Liver (tissue), 3 donors: ENCODE measurements around the gene GPR176.

ENCODE experiments used
- CTCF ChIP-seq: fragments of 150-350 bp; IDR thresholded peaks from 2 replicates; pipeline ENCODE4 v1.5.1; 2017; ENCODE audit warnings: improper control_type of control experiment, low read depth, low read length; ENCODE audit not compliant: missing input control
- GABPA ChIP-seq, 2 donors: IDR thresholded peaks in 1 of 2; conservative IDR thresholded peaks in 1 of 2; 2 replicates each; pipeline ENCODE4 v1.6.1; 2016; ENCODE audit warnings: antibody characterized with exemption in 2 of 2, mild to moderate bottlenecking in 1 of 2, moderate library complexity in 1 of 2
- HNF4A ChIP-seq, 2 donors: conservative IDR thresholded peaks; 2 replicates each; pipeline ENCODE4 v1.6.1; 2016; ENCODE audit warnings: antibody characterized with exemption in 2 of 2, mild to moderate bottlenecking in 2 of 2
- JUND ChIP-seq, 2 donors: IDR thresholded peaks; 2 replicates each; pipeline ENCODE4 v1.6.1; 2016; ENCODE audit warnings: antibody characterized with exemption in 2 of 2
- MAX ChIP-seq: IDR thresholded peaks from 2 replicates; pipeline ENCODE4 v1.6.1; 2016; ENCODE audit warnings: antibody characterized with exemption
- REST ChIP-seq: IDR thresholded peaks from 2 replicates; pipeline ENCODE4 v1.6.1; 2016; ENCODE audit warnings: antibody characterized with exemption, mild to moderate bottlenecking
- SP1 ChIP-seq: IDR thresholded peaks from 2 replicates; pipeline ENCODE4 v1.6.1; 2018; ENCODE audit warnings: antibody characterized with exemption, mild to moderate bottlenecking
- TAF1 ChIP-seq: conservative IDR thresholded peaks from 2 replicates; pipeline ENCODE4 v1.6.1; 2016; ENCODE audit warnings: antibody characterized with exemption, mild to moderate bottlenecking
- YY1 ChIP-seq: IDR thresholded peaks from 2 replicates; pipeline ENCODE4 v1.6.1; 2016; ENCODE audit warnings: antibody characterized with exemption, mild to moderate bottlenecking
- donor health status: healthy.
- donor health status: healthy.

DNA sequence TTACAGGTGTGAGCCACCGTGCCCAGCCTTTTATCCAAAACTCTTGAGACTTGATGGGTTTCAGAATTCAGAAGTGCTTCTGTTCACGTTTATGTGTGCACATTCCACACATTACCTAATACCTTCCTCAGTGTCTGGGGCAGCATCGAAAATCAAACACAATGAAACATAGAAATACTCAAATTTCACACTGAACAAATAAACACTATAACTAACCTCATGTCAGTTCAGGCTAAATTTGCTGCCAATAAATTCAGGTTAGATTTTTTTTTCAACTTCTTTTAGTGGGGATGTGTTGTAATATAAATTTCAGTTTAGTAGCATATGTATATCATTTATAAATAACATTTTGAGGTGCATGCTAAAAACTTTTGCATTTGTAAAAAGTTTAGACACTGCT is 16.6 kb upstream of the GPR176 start:
- TF ChIP-seq CTCF = no peak
- TF ChIP-seq MAX = no peak
- no peak for TF ChIP-seq YY1
- TF ChIP-seq GABPA (IDR thresholded peaks at IDR 0.05 in 1 of 2, conservative IDR thresholded peaks at IDR 0.05 in 1 of 2) = no peak
- no peak for TF ChIP-seq JUND (IDR thresholded peaks at IDR 0.05)
- no peak for TF ChIP-seq TAF1
- TF ChIP-seq HNF4A (conservative IDR thresholded peaks at IDR 0.05) = no peak
- no peak for TF ChIP-seq REST
- no peak for TF ChIP-seq SP1
